ENCODE results near the gene ECI1. TPM values are rescaled to one million over a fixed set of nuclear protein-coding genes. Genes with fewer than 3 reads are reported as not detected.

Gene ECI1
- total RNA-seq, 1 experiment from 2014 or later, result 95.4 TPM

DNA sequence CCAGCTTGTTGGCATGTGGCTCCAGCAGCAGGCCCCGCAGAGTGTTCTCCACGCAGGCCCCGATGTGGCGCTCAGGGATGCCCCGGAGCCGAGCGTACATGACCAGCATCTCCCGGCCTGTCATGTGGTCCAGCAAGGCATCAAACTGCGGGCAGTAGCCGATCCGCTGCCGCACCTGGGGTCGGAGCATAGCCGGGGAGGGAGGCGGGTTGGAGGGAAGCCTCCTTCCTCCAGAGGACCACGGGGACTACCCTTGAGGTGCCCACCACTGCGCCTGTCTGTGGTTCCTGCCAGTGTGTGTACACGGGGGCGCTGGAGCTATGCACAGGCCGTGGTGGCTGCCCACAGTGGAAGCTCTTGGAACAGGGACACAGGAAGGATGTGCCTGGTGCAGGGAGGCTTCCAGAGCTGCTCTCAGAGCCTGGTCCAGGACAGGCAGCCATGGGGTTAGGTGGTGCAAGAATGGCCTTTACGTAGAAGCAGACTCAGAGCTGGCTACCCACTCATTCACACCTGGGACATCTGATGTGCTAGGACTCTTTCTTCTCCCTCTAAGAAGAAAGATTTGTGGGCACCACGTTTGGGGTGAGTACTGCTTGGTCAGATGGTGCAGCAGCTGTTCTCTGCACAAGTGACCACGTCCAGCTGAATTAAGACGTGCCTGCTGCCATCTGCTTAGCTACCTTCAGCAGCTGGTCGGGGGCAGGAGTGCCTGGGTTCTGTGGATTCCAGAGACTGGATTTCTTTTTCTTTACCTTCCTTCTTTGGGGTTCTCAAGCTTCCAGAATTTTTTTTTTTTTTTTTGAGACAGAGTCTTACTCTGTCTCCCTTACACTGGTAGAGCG is 27.8 kb upstream of the ECI1 start:
- Histone ChIP-seq H3K9me3 (ENCODE audit: control insufficient read depth, low read depth, low read length) (no peaks in the 10 kb centered on the region), H3K4me1 (ENCODE audit: insufficient read depth, low read length) (no peaks in the 10 kb centered on the region), H4K5ac (ENCODE audit: insufficient read length, low read depth, low read length) (no peak overlapping the region), H3K18ac (ENCODE audit: insufficient read length, low read depth, low read length) (no peak overlapping the region), H3K14ac (ENCODE audit: insufficient read depth, low read length) (no peak overlapping the region; the same call in 1 of the 2 replicates), H3K27ac (ENCODE audit: insufficient read length, low read depth, low read length) (no peak overlapping the region), H3K56ac (ENCODE audit: insufficient read length, low read depth, low read length) (no peak overlapping the region), H2AK5ac (ENCODE audit: insufficient read length, low read length) (no peak overlapping the region), H3K27me3 (ENCODE audit: insufficient read depth, low read length) (no peaks in the 10 kb centered on the region), H3T11ph (ENCODE audit: low read length) (no peak overlapping the region), H3K9ac (ENCODE audit: extremely low read depth, insufficient read length, low read length) (no peak overlapping the region), H4K91ac (ENCODE audit: insufficient read length, low read depth, low read length) (no peak overlapping the region), H2AFZ (ENCODE audit: low read length) (no peak overlapping the region), H3K4me2 (ENCODE audit: insufficient read depth, insufficient read length, low read length) (no peak overlapping the region), H2BK12ac (ENCODE audit: insufficient read length, low read depth, low read length) (no peak overlapping the region), H3K79me1 (ENCODE audit: insufficient read depth, low read depth, low read length, poor library complexity, severe bottlenecking) (no peaks in the 10 kb centered on the region), H4K8ac (replicated peaks; ENCODE audit: insufficient read length, low read depth, low read length) (no peak overlapping the region), H3K79me2 (ENCODE audit: insufficient read depth, low read length) (no peaks in the 10 kb centered on the region), H4K20me1 (ENCODE audit: control insufficient read depth, insufficient read depth, insufficient read length) (no peaks in the 10 kb centered on the region), H2BK20ac (ENCODE audit: low read depth, low read length, poor library complexity, severe bottlenecking) (no peak overlapping the region), H2BK120ac (ENCODE audit: low read depth, low read length, poor library complexity, severe bottlenecking) (no peak overlapping the region), H3K23me2 (ENCODE audit: insufficient read length, low read depth, low read length, poor library complexity, severe bottlenecking) (no peaks in the 10 kb centered on the region), H2BK15ac (ENCODE audit: low read depth, low read length) (no peak overlapping the region), H3K4ac (ENCODE audit: low read depth, low read length) (no peak overlapping the region), H2BK5ac (ENCODE audit: insufficient read length, low read length) (no peak overlapping the region), H3K23ac (ENCODE audit: insufficient read length, low read depth, low read length) (no peak overlapping the region)
- Mint-ChIP-seq H3K27me3 (ENCODE audit: low read depth) (peaks cover 7% of the 10 kb centered on the region; the same call in 1 of the 2 replicates), H3K36me3 (ENCODE audit: insufficient read depth in 1 of 3, low read depth in 3 of 3) (no peaks in the 10 kb centered on the region; a peak in 1 of 7 replicates), H3K9me3 (no peaks in the 10 kb centered on the region), H3K4me1 (peaks cover 5 to 17% of the 10 kb centered on the region in 2 experiments), H3K27ac (no peak overlapping the region), H3K4me3 (no peak overlapping the region)
- no peak for DNase-seq
- no CpG with 5 or more reads among the region's 26 CpGs for WGBS (ENCODE audit: extremely low coverage, insufficient read length, low lambda C conversion rate)
- TF ChIP-seq, protein P1, sequence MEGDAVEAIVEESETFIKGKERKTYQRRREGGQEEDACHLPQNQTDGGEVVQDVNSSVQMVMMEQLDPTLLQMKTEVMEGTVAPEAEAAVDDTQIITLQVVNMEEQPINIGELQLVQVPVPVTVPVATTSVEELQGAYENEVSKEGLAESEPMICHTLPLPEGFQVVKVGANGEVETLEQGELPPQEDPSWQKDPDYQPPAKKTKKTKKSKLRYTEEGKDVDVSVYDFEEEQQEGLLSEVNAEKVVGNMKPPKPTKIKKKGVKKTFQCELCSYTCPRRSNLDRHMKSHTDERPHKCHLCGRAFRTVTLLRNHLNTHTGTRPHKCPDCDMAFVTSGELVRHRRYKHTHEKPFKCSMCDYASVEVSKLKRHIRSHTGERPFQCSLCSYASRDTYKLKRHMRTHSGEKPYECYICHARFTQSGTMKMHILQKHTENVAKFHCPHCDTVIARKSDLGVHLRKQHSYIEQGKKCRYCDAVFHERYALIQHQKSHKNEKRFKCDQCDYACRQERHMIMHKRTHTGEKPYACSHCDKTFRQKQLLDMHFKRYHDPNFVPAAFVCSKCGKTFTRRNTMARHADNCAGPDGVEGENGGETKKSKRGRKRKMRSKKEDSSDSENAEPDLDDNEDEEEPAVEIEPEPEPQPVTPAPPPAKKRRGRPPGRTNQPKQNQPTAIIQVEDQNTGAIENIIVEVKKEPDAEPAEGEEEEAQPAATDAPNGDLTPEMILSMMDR (conservative IDR thresholded peaks at IDR 0.05), result no peak
